Trophoblast cell (in vitro differentiated cells and primary cell): ENCODE data around the gene IQCM.

Experiments used
- DNase-seq, 2 donors: peaks; one replicate each; pipeline ENCODE4 v3.0.0-alpha.2; 2016
- H2AFZ ChIP-seq: 2 replicates; pipeline ENCODE4 v1.6.1; 2013; ENCODE audit warnings: low read length, moderate library complexity, mild to moderate bottlenecking; ENCODE audit not compliant: insufficient read depth, poor library complexity
- H2AK5ac ChIP-seq: 2 replicates; pipeline ENCODE4 v1.6.1; 2013; ENCODE audit warnings: mild to moderate bottlenecking, low read length
- H2BK120ac ChIP-seq: 2 replicates; pipeline ENCODE4 v1.6.1; 2013; ENCODE audit warnings: low read length, mild to moderate bottlenecking, moderate library complexity; ENCODE audit not compliant: insufficient read depth, poor library complexity
- H2BK12ac ChIP-seq: 2 replicates; pipeline ENCODE4 v1.6.1; 2013; ENCODE audit warnings: mild to moderate bottlenecking, low read length, moderate library complexity
- H2BK5ac ChIP-seq: 2 replicates; pipeline ENCODE4 v1.6.1; 2013; ENCODE audit warnings: low read length, low read depth, moderate library complexity, mild to moderate bottlenecking; ENCODE audit not compliant: poor library complexity
- H3K14ac ChIP-seq: 2 replicates; pipeline ENCODE4 v1.6.1; 2013; ENCODE audit warnings: mild to moderate bottlenecking, low read length
- H3K18ac ChIP-seq: 2 replicates; pipeline ENCODE4 v1.6.1; 2013; ENCODE audit warnings: mild to moderate bottlenecking, low read length
- H3K23ac ChIP-seq: 2 replicates; pipeline ENCODE4 v1.6.1; 2013; ENCODE audit warnings: low read length
- H3K27ac ChIP-seq: 2 replicates; pipeline ENCODE4 v1.5.1; 2013; ENCODE audit warnings: low read depth, mild to moderate bottlenecking, inconsistent platforms, low read length, moderate library complexity
- H3K27me3 ChIP-seq: 2 replicates; pipeline ENCODE4 v1.6.1; 2013; ENCODE audit warnings: inconsistent platforms, mild to moderate bottlenecking, low read length, moderate library complexity; ENCODE audit not compliant: insufficient read depth
- H3K36me3 ChIP-seq, 2 experiments: 1 replicate in 1 of 2; 2 replicates in 1 of 2; pipeline ENCODE4 v1.6.1; 2013; ENCODE audit warnings: low read length in 2 of 2, mild to moderate bottlenecking in 2 of 2, moderate library complexity in 1 of 2; ENCODE audit not compliant: insufficient read depth in 2 of 2, control insufficient read depth in 1 of 2
- H3K4ac ChIP-seq: 2 replicates; pipeline ENCODE4 v1.6.1; 2013; ENCODE audit warnings: low read depth, mild to moderate bottlenecking, low read length, moderate library complexity
- H3K4me1 ChIP-seq, 2 experiments: 1 replicate in 1 of 2; 2 replicates in 1 of 2; pipeline ENCODE4 v1.6.1; 2013; ENCODE audit warnings: low read length in 2 of 2, mild to moderate bottlenecking in 2 of 2, moderate library complexity in 1 of 2; ENCODE audit not compliant: insufficient read depth in 2 of 2, control insufficient read depth in 1 of 2
- H3K4me2 ChIP-seq: 2 replicates; pipeline ENCODE4 v1.6.1; 2013; ENCODE audit warnings: inconsistent platforms, mild to moderate bottlenecking, low read length, moderate library complexity
- H3K4me3 ChIP-seq: 2 replicates; pipeline ENCODE4 v1.5.1; 2013; ENCODE audit warnings: mild to moderate bottlenecking, low read depth, low read length, inconsistent platforms
- H3K79me1 ChIP-seq: one replicate; pipeline ENCODE4 v1.6.1; 2013; ENCODE audit warnings: low read length
- H3K79me2 ChIP-seq: 2 replicates; pipeline ENCODE4 v1.6.1; 2013; ENCODE audit warnings: low read length, mild to moderate bottlenecking; ENCODE audit not compliant: control insufficient read depth, insufficient read depth, poor library complexity
- H3K9ac ChIP-seq: 2 replicates; pipeline ENCODE4 v1.6.1; 2013; ENCODE audit warnings: mild to moderate bottlenecking, low read length
- H3K9me3 ChIP-seq: 2 replicates; pipeline ENCODE4 v1.6.1; 2013; ENCODE audit warnings: low read depth, mild to moderate bottlenecking, control low read depth, inconsistent platforms, low read length; ENCODE audit not compliant: insufficient read depth
- H4K12ac ChIP-seq: 2 replicates; pipeline ENCODE4 v1.6.1; 2013; ENCODE audit warnings: low read depth, mild to moderate bottlenecking, low read length, moderate library complexity
- H4K8ac ChIP-seq: 2 replicates; pipeline ENCODE4 v1.6.1; 2013; ENCODE audit warnings: low read depth, mild to moderate bottlenecking, low read length, moderate library complexity
- H4K91ac ChIP-seq: one replicate; pipeline ENCODE4 v1.6.1; 2013; ENCODE audit warnings: low read depth, mild to moderate bottlenecking, low read length, moderate library complexity
- WGBS: extraction: QIAGEN DNeasy Blood & Tissue Kit; methylation state at CpG from one replicate; pipeline ENCODE4 v1.1.7; 2013; ENCODE audit warnings: missing lambda C conversion rate; ENCODE audit not compliant: insufficient read length, insufficient coverage; ENCODE audit errors: extremely low coverage; 5-methylcytosine and 5-hydroxymethylcytosine counted together

The IQCM gene

GRCh38 chr4:149426461-149426860, 389.2 kb downstream of the IQCM start:
- H4K91ac ChIP-seq = no peak overlapping the region
- no peaks in the 10 kb centered on the region for H3K27me3 ChIP-seq
- H3K18ac ChIP-seq = no peak overlapping the region
- no peak overlapping the region for H4K8ac ChIP-seq
- H2AFZ ChIP-seq = no peak overlapping the region
- no peak overlapping the region for H3K14ac ChIP-seq
- H3K23ac ChIP-seq = no peak overlapping the region
- H2BK12ac ChIP-seq = no peak overlapping the region
- no peak for DNase-seq
- WGBS = no CpG with 5 or more reads among the region's 1 CpG
- H4K12ac ChIP-seq = no peak overlapping the region
- no peaks in the 10 kb centered on the region for H3K4me1 ChIP-seq
- H2BK5ac ChIP-seq = no peak overlapping the region
- no peak overlapping the region for H3K4ac ChIP-seq
- H3K4me3 ChIP-seq = no peak overlapping the region
- no peaks in the 10 kb centered on the region for H3K79me2 ChIP-seq
- no peaks in the 10 kb centered on the region for H3K36me3 ChIP-seq
- no peak overlapping the region for H2BK120ac ChIP-seq
- no peaks in the 10 kb centered on the region for H3K79me1 ChIP-seq
- peak overlapping the region; percentile 37 for H3K9ac ChIP-seq
- H3K4me2 ChIP-seq = no peak overlapping the region
- H3K27ac ChIP-seq = no peak overlapping the region
- no peaks in the 10 kb centered on the region for H3K9me3 ChIP-seq
- H2AK5ac ChIP-seq = no peak overlapping the region

GRCh38 chr4:149409555-149409962, 406.1 kb downstream of the IQCM start:
- Histone ChIP-seq H4K91ac (no peak overlapping the region), H4K8ac (no peak overlapping the region), H3K36me3 (no peaks in the 10 kb centered on the region), H4K12ac (no peak overlapping the region), H2BK120ac (no peak overlapping the region), H3K27me3 (no peaks in the 10 kb centered on the region), H3K4me2 (no peak overlapping the region), H3K4me3 (no peak overlapping the region), H2AFZ (no peak overlapping the region), H2AK5ac (no peak overlapping the region), H3K18ac (no peak overlapping the region), H3K79me1 (no peaks in the 10 kb centered on the region), H3K79me2 (no peaks in the 10 kb centered on the region), H2BK5ac (no peak overlapping the region), H2BK12ac (no peak overlapping the region), H3K9ac (no peak overlapping the region), H3K27ac (no peak overlapping the region), H3K4me1 (no peaks in the 10 kb centered on the region), H3K23ac (no peak overlapping the region), H3K4ac (no peak overlapping the region), H3K14ac (no peak overlapping the region), H3K9me3 (no peaks in the 10 kb centered on the region)
- WGBS = no CpG with 5 or more reads among the region's 3 CpGs
- no peak for DNase-seq

- no peak overlapping the region for H3K18ac ChIP-seq
- H3K9ac ChIP-seq = no peak overlapping the region
- no peaks in the 10 kb centered on the region for H3K79me1 ChIP-seq
- H4K8ac ChIP-seq = no peak overlapping the region
- H3K27me3 ChIP-seq = no peaks in the 10 kb centered on the region
- no peak overlapping the region for H2BK5ac ChIP-seq
- no peak overlapping the region for H3K4me2 ChIP-seq
- no peak overlapping the region for H2AFZ ChIP-seq
- H2AK5ac ChIP-seq = no peak overlapping the region
- no peak overlapping the region for H4K12ac ChIP-seq
- H3K14ac ChIP-seq = no peak overlapping the region
- no peaks in the 10 kb centered on the region for H3K9me3 ChIP-seq
- H2BK120ac ChIP-seq = no peak overlapping the region
- H3K23ac ChIP-seq = no peak overlapping the region
- no peak overlapping the region for H3K4ac ChIP-seq
- no peak overlapping the region for H4K91ac ChIP-seq
- H3K4me1 ChIP-seq = no peaks in the 10 kb centered on the region
- WGBS = no CpG with 5 or more reads among the region's 4 CpGs
- H3K36me3 ChIP-seq = no peaks in the 10 kb centered on the region
- no peak for DNase-seq
- no peak overlapping the region for H3K4me3 ChIP-seq
- no peak overlapping the region for H3K27ac ChIP-seq
- no peak overlapping the region for H2BK12ac ChIP-seq
- no peaks in the 10 kb centered on the region for H3K79me2 ChIP-seq
Observed at GRCh38 chr4:149409146-149409545, 406.5 kb downstream of the IQCM start.

GRCh38 chr4:149404143-149404542, 411.5 kb downstream of the IQCM start:
- no peak overlapping the region for H2BK5ac ChIP-seq
- H3K14ac ChIP-seq = no peak overlapping the region
- H4K91ac ChIP-seq = no peak overlapping the region
- no peak overlapping the region for H4K8ac ChIP-seq
- H2BK12ac ChIP-seq = no peak overlapping the region
- no peaks in the 10 kb centered on the region for H3K4me1 ChIP-seq
- H3K27ac ChIP-seq = no peak overlapping the region
- H3K4me2 ChIP-seq = no peak overlapping the region
- H3K18ac ChIP-seq = no peak overlapping the region
- H2BK120ac ChIP-seq = no peak overlapping the region
- no peak overlapping the region for H3K23ac ChIP-seq
- no peaks in the 10 kb centered on the region for H3K79me1 ChIP-seq
- no peaks in the 10 kb centered on the region for H3K9me3 ChIP-seq
- H3K4ac ChIP-seq = no peak overlapping the region
- no peak overlapping the region for H3K4me3 ChIP-seq
- no peaks in the 10 kb centered on the region for H3K79me2 ChIP-seq
- no CpG with 5 or more reads among the region's 3 CpGs for WGBS
- no peaks in the 10 kb centered on the region for H3K36me3 ChIP-seq
- no peak overlapping the region for H2AK5ac ChIP-seq
- no peak overlapping the region for H4K12ac ChIP-seq
- DNase-seq = no peak
- H3K9ac ChIP-seq = no peak overlapping the region
- no peak overlapping the region for H2AFZ ChIP-seq
- no peaks in the 10 kb centered on the region for H3K27me3 ChIP-seq
